ENCODE measurements around the gene TGM3. TPM values are rescaled to one million over a fixed set of nuclear protein-coding genes. Genes with fewer than 3 reads are reported as not detected.

Gene TGM3
- total RNA-seq, 1 experiment from 2014 or later, result not detected

DNA sequence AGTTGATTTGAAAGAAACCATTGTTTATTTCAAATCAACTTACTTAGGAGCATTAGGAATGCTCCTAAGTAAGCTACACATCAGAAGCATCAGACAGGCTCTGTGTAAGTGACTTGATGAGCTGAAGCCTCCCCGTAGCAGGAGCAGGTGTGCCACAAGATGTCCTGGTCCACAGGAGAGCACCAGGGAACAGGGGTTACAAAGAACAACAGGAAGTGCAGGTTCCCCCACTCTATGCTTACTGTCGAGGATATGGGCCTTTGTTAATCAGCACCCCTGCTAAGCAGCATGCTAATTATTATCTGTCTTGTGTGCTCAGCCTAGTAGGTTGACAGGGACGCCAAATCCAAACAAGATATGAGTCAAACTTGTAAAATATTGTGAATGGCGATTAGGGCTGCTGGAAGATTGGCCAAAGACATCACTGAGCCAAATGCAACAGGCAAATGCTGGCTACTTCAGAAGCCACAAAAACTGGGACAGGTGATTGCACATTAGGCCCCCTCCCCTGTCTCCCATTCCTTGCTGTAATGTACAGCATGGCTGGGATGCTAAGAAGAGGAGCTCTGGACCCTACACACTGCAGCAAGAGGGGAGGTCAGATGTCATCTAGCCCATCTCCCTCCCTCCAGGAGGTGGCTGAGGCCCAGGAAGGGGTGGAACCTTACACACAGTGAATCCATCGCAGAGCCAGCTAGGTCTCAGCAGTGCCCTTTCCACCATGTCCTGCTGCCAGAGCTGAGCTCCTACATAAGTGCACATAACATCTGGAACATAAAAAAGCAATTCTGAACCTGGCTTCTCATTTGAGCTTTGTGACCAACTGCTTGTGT is 939 bp downstream of the TGM3 start:
- no peaks in the 10 kb centered on the region for H3K27me3 ChIP-seq (ENCODE audit: insufficient read depth, low read depth)
- H4K20me1 ChIP-seq (ENCODE audit: insufficient read depth), result no peaks in the 10 kb centered on the region; the same call in 1 of the 2 replicates
- H3K36me3 ChIP-seq (ENCODE audit: low read depth), result no peaks in the 10 kb centered on the region
- no TSS peak for BruUV-seq (replicated peaks)
- ChIA-PET POLR2A (ENCODE audit: unreplicated experiment) (no interaction called here), CTCF (no interaction called here)
- H3K4me3 ChIP-seq, result no peak overlapping the region
- peaks cover 10% of the 10 kb centered on the region for H3K4me1 ChIP-seq (replicated peaks; ENCODE audit: insufficient read depth)
- H3K4me2 ChIP-seq, result no peak overlapping the region
- H3K79me2 ChIP-seq (ENCODE audit: low read depth), result no peaks in the 10 kb centered on the region
- no peak for DNase-seq
- no peaks in the 10 kb centered on the region; the same call in 1 of the 2 replicates for H3F3A ChIP-seq (ENCODE audit: insufficient read depth, low read depth)
- H3K9me3 ChIP-seq (ENCODE audit: insufficient read depth, low read depth), result no peaks in the 10 kb centered on the region
- no peaks in the 10 kb centered on the region for H3K9me2 ChIP-seq (ENCODE audit: insufficient read depth)
- TF ChIP-seq, protein P1, sequence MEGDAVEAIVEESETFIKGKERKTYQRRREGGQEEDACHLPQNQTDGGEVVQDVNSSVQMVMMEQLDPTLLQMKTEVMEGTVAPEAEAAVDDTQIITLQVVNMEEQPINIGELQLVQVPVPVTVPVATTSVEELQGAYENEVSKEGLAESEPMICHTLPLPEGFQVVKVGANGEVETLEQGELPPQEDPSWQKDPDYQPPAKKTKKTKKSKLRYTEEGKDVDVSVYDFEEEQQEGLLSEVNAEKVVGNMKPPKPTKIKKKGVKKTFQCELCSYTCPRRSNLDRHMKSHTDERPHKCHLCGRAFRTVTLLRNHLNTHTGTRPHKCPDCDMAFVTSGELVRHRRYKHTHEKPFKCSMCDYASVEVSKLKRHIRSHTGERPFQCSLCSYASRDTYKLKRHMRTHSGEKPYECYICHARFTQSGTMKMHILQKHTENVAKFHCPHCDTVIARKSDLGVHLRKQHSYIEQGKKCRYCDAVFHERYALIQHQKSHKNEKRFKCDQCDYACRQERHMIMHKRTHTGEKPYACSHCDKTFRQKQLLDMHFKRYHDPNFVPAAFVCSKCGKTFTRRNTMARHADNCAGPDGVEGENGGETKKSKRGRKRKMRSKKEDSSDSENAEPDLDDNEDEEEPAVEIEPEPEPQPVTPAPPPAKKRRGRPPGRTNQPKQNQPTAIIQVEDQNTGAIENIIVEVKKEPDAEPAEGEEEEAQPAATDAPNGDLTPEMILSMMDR (conservative IDR thresholded peaks at IDR 0.05), result no peak
- TF ChIP-seq EZH2 (IDR thresholded peaks at IDR 0.05; ENCODE audit: low read depth), result no peak
- intact Hi-C loops (cut with micrococcal nuclease; ENCODE audit: unreplicated experiment), result no loop called here
- no peak overlapping the region for H3K27ac ChIP-seq
- no peak overlapping the region for H2AFZ ChIP-seq

DNA sequence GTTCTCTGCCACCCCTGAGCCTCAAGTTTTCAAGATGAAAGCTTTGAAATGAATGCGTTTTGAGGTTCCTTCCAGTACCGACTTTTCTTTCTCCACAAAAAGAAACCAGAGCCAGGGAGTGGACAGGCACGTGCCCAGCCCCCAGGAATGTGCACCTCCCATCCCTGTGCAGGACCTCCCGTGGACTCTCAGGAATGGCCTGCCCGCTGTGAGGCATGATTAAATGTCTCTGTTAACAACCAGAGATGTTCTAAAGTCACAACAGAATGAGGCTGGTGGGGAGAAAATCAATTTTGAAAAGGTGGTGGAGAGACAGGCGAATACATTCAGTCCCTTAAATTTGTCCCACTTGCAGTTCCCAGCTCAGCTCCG is 1.5 kb downstream of the TGM3 start:
- H3K79me2 ChIP-seq (ENCODE audit: low read depth), result no peaks in the 10 kb centered on the region
- no peaks in the 10 kb centered on the region for H3K9me3 ChIP-seq (ENCODE audit: insufficient read depth, low read depth)
- POLR2A ChIA-PET (ENCODE audit: unreplicated experiment), result no interaction called here
- no peaks in the 10 kb centered on the region for H3K9me2 ChIP-seq (ENCODE audit: insufficient read depth)
- peaks cover 8% of the 10 kb centered on the region for H3K4me1 ChIP-seq (replicated peaks; ENCODE audit: insufficient read depth)
- BruUV-seq (replicated peaks), result no TSS peak
- no peak overlapping the region for H3K4me3 ChIP-seq
- no peak overlapping the region for H3K27ac ChIP-seq
- no peak overlapping the region for H3K4me2 ChIP-seq
- H2AFZ ChIP-seq, result no peak overlapping the region
- no peak for DNase-seq
- CTCF ChIA-PET, result no interaction called here
- no peaks in the 10 kb centered on the region for H3K36me3 ChIP-seq (ENCODE audit: low read depth)
- no peaks in the 10 kb centered on the region; the same call in 1 of the 2 replicates for H3F3A ChIP-seq (ENCODE audit: insufficient read depth, low read depth)
- no peaks in the 10 kb centered on the region; the same call in 1 of the 2 replicates for H4K20me1 ChIP-seq (ENCODE audit: insufficient read depth)
- intact Hi-C loops (cut with micrococcal nuclease; ENCODE audit: unreplicated experiment), result no loop called here
- no peaks in the 10 kb centered on the region for H3K27me3 ChIP-seq (ENCODE audit: insufficient read depth, low read depth)
- no peak for TF ChIP-seq EZH2 (IDR thresholded peaks at IDR 0.05; ENCODE audit: low read depth)
- TF ChIP-seq, protein P1 (conservative IDR thresholded peaks at IDR 0.05), result no peak

DNA sequence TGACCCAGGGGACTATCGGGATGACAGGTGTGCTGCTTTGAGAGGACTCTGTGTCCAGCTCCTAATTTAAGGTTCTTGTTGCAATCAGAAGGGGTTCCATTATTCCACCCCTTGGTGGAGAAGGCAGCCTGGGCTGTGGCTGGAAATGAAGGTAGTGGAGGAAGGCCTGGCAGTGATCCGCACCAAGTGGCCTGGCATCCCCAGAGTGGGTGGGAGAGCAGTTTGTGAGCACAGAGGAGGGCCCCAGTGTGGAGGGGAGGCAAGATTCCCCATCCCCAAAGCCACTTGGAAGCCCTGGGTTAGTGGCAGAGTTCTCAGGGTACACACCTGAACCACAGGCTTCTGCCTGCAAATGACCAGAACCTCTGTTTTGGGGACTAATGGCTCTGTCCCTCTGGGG is 2.3 kb downstream of the TGM3 start:
- Histone ChIP-seq H3K27ac (no peak overlapping the region), H3K79me2 (ENCODE audit: low read depth) (no peaks in the 10 kb centered on the region), H3K4me3 (no peak overlapping the region), H4K20me1 (ENCODE audit: insufficient read depth) (no peaks in the 10 kb centered on the region; the same call in 1 of the 2 replicates), H2AFZ (no peak overlapping the region), H3K27me3 (ENCODE audit: insufficient read depth, low read depth) (no peaks in the 10 kb centered on the region), H3K4me1 (replicated peaks; ENCODE audit: insufficient read depth) (peaks cover 2% of the 10 kb centered on the region), H3K36me3 (ENCODE audit: low read depth) (no peaks in the 10 kb centered on the region), H3K9me2 (ENCODE audit: insufficient read depth) (no peaks in the 10 kb centered on the region), H3K4me2 (no peak overlapping the region), H3F3A (ENCODE audit: insufficient read depth, low read depth) (no peaks in the 10 kb centered on the region), H3K9me3 (ENCODE audit: insufficient read depth, low read depth) (no peaks in the 10 kb centered on the region)
- DNase-seq, result no peak
- intact Hi-C loops (cut with micrococcal nuclease; ENCODE audit: unreplicated experiment), result no loop called here
- ChIA-PET POLR2A (ENCODE audit: unreplicated experiment) (interaction anchor here (0.6 kb wide), 1 partner anchor 173 kb away, joined by 3 read pairs; the partner anchor contains the start of gene SNRPB), CTCF (no interaction called here)
- no TSS peak for BruUV-seq (replicated peaks)
- TF ChIP-seq EZH2 (IDR thresholded peaks at IDR 0.05; ENCODE audit: low read depth), result no peak
- TF ChIP-seq, protein P1 (conservative IDR thresholded peaks at IDR 0.05), result no peak
